DMS 273 (cell line): ENCODE measurements around the gene SERTM1.
A peak's percentile ranks its signal among the peaks of the same experiment; 100 is the strongest.

Experiments used
- DNase-seq: peaks from one replicate; lab custom pipeline; 2025; ENCODE audit not compliant: unreplicated experiment; lab: John Stamatoyannopoulos, UW

Gene SERTM1

GRCh38 chr13:36673838-36674326, at the start of gene SERTM1:
Gene SERTM1 (plus strand): TSS chr13:36674020. CDS start chr13:36695079, 21,059 bp downstream.
- DNase-seq, result peak; percentile 87

DNA sequence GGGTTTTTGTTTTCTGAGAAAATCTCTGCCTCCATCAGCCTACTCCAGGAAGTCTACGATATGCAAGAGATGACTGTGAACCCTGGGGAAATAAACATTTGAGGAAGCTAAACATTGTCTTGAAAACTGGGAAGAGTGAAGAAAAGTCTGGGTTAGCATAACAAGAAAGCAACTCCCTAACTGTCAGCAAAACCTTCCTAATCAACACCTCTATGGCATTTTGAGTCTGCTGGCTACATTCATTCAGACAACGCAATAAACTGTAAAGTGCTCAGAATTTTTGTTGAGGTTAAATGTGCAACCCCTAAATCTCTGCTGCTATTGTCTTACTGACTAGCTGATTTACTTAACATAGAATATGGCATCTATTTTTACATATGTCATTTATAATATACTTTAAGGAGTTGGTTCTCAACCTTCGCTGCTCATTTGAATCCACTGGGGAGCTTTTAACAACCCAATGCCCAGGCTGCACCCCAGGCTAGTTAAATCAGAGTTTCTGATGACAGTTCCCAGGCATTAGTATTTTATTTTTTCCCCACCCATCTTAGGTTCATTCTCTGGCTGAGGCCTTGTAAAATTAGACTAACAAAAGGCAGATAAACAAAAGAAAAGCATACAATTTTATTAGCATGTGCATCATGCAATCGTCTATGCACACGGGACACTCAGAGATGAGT, 45.3 kb upstream of the SERTM1 start:
- no peak for DNase-seq

DNA sequence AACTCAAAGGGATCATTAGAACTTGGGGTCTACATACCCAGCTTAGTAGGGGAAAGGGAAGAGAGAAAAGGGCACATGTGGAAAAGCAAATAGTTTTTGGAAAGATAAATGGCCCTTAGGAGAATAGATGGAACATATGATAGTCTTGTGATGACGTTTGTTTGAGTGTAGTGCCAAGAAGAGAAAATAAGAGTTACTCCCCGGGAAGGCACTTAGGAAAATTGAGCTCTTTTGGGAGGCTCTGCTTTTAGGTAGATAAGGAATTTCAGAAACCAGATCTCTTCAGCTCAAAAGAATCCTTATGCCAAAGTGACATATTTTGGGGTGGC, 44.8 kb upstream of the SERTM1 start:
- DNase-seq, result no peak

DNA sequence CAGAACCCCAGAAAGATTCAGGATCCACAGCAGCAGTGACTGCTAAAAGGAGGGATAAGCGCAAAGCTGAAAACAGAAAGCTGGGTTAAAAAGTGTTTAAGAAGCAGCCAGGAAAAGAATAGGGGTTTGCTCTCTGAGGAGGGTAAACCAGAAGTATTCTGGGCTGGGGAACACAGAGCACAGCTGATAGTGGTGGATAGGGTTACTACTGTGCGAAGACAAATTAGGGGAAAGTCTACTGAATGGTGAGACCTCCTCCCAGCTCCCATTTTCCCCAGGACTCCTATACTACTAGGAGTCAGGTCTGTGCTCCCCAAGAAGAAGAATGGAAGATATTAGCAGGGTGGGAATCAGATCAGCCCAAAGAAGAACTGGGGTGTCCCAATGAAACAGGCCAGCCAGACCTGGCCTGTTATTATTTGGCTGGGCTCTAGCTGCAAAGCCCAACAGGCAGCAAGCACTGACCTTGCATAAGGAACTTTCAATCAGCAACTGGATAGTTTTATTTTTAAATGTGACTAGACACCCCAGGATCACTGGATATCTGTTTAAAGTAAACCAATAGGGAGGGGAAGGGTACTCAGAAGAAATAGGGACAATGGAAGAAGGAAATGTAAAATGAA, 43.5 kb upstream of the SERTM1 start:
- no peak for DNase-seq

- DNase-seq, result no peak
These were observed 34.2 kb upstream of the SERTM1 start for GRCh38 chr13:36639610-36640009.

- DNase-seq, result no peak
These were observed 23.2 kb upstream of the SERTM1 start for GRCh38 chr13:36650611-36651010.

DNA sequence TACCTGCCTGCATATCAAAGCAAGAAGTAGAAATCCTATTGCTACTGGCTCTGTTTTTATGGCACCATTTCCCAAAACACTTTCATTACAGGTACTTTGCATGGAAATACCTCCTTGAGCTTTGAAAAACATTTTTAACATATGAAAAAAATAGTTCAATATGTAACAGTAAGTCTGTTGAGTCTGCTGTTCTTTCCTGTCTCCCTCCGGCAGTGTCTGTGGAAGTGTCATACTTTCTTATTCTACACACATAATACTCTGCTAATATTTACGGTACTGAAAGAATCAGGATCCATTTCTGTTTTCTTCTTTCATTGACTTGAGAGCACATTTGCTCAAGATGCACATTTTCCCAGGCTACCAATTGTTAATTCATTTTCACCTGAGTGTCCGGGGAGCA, 8.2 kb upstream of the SERTM1 start:
- DNase-seq, result no peak

DNA sequence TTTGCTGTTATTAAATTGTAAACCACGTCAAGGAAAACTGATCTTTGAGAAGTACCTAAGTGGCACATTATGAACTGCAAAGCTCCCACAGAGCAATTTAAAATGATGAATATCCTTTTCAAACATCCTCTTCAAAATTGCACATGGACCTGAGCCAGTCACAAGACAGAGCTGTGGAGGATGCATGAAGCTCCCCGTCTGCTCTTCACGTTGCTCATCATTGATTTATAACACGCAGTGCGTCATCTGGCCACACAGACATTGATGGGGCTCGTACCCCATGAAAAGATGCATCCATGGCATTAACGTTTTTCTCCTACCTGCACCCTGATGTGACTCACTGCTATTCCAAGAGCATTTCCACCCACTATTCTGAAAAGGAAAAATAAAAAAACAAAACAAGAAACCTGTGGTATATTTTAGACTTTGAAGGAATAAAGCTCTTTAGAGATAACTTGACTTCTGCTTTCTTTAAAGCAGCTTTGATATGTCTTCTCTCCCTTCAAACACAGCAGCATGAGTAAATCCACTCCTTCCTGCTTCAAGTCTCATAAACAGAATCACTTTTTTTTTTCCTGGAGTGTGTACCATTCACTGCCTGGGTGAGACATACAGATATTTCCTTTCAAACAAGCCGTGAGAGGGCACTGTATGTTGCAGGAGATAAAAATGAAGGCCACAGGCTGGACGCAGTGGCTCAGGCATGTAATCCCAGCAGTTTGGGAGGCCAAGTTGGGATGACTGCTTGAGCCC, 7.2 kb upstream of the SERTM1 start:
- DNase-seq, result no peak

GRCh38 chr13:36668316-36668715, 5.5 kb upstream of the SERTM1 start:
- no peak for DNase-seq

GRCh38 chr13:36673352-36673751, 468 bp upstream of the SERTM1 start:
- DNase-seq, result no peak

- peak; percentile 24 for DNase-seq
These were observed 755 bp downstream of the SERTM1 start for GRCh38 chr13:36674337-36675212.

- no peak for DNase-seq
These were observed 1.4 kb downstream of the SERTM1 start for GRCh38 chr13:36675213-36675536.

GRCh38 chr13:36680913-36681312, 7.1 kb downstream of the SERTM1 start:
- no peak for DNase-seq

GRCh38 chr13:36681894-36682624, 8.2 kb downstream of the SERTM1 start:
- no peak for DNase-seq

DNA sequence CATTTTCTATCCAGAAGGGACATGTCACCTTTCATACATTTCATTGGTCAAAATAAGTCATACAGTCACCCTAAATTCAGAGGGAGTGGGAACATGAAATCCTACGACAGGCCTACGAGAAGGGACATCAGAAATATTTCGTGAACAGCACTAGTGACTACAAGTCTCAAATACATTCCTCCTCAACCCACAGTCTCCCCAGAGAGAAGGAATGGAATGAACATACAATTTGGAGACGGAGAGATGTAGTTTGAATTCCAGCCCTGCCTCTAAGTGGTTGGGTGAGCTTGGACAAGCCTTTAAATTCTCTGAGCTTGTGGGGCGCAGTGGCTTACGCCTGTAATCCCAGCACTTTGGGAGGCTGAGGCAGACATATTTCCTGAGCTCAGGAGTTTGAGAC, 9.9 kb downstream of the SERTM1 start:
- no peak for DNase-seq

- no peak for DNase-seq
These were observed 12.1 kb downstream of the SERTM1 start for GRCh38 chr13:36685927-36686326.

GRCh38 chr13:36696410-36697010, 22.7 kb downstream of the SERTM1 start:
- no peak for DNase-seq

- DNase-seq, result no peak
These were observed 26.4 kb downstream of the SERTM1 start for GRCh38 chr13:36700170-36700569.

- DNase-seq, result no peak
These were observed 32.9 kb downstream of the SERTM1 start for GRCh38 chr13:36706755-36707154.
